Left cardiac atrium (tissue), 4 donors: Measurements from ENCODE around the gene SLC47A2. TPM values are rescaled to one million over a fixed set of nuclear protein-coding genes. Genes with fewer than 3 reads are reported as not detected.

Source experiments
- ATAC-seq, 2 donors: fragments of 200-7000 bp; cut with Tn5 transposase; one replicate each; pipeline ENCODE4 v1.9.1; 2020; ENCODE audit warnings: mild to moderate bottlenecking in 2 of 2, moderate library complexity in 2 of 2
- DNase-seq: peaks from one replicate; pipeline ENCODE4 v3.0.0-alpha.2; 2020
- intact Hi-C, 2 donors: fragments of 100-400 bp; cut with DNase I; formaldehyde crosslinking; loops; one replicate each; pipeline versions ENCODE4 v1.14.1 to v1.15.1; 2022 to 2023
- total RNA-seq, 2 donors: library from RNA; stranded (reverse); fragmentation: NEBNext Ultra II Directional; extraction: Animal tissue kit (Norgen Biotek cat#: 25700); gene quantifications; one replicate each; pipeline ENCODE4 v1.2.1, GENCODE V29; 2021
- donor health status: DM: no; HTN: yes; CAD: no.
- donor health status: DM: no; HTN: yes; CAD: no; lungs with severe emphysema.
- donor health status: DM: yes; HTN: yes; CAD: no.
- donor health status: Dilated cardiomyopathy.

SLC47A2 gene
- total RNA-seq, 2 donors from 2014 or later: not detected

GRCh38 chr17:19731626-19732025 lies 15.2 kb upstream of the SLC47A2 start:
- intact Hi-C loops: no loop called here
- ATAC-seq (no peak), DNase-seq (no peak)

DNA sequence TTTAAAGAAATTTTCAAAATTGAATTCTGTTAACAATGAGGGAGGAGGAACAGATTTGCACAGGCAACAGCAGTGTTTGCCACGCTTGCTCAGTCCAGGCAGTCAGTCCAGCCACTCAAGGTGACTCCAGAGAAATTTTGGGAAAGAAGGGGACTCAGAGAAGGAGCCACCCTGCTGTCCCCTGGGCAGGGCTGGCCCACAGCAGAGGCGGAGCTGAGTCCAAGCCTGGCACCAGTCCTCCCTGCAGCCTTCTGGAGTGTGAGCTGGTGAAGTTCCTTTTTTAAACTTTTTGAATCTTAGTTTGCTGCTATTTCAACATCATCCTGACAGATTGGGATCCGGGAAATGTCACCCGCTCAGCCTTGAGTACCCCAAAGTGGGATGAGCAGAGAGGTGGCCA lies 14.5 kb upstream of the SLC47A2 start:
- intact Hi-C loops: no loop called here
- no peak for DNase-seq
- ATAC-seq: no peak

DNA sequence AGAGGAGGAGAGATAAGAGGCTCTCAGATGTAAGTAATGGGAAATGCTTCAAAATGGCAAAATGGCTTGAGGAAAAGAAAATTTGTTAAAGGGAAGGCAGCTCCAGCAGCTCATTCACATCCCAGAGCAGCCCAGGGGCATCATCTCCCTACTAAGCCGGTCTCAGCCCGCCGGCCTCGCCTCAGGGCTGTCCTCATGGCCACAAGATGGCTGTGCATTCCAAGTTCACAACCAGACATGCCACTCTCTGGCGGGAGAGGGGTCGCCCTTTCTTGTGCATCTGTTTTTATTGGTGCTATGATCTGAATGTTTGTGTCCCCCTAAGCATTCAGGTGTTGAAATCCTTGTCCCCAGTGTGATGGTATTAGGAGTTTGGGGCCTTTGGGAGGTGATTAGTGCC lies 13.5 kb upstream of the SLC47A2 start:
- ATAC-seq: no peak
- intact Hi-C loops: no loop called here

DNA sequence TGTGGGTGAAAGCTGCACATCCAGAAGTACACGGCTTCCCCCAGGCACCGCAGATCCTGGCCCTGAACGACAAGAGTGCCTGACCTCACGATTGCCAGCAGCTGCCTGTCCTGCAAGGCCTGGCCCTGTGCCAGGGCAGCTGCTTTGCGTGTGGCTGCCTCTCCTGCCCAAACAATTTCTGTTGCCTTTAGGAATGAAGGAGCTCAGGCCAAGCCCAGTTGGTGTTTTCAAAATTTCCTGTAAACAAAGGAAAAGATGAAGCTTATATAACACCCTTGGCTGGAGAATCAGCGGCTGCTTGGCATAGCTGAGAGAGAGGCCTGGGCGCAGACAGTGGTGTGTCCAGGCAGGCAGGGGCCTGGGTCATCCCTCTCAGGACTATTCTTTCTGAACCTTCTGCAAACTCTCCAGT lies 11.7 kb upstream of the SLC47A2 start:
- DNase-seq: peak; percentile 87
- intact Hi-C loops: no loop called here
- peak; percentile 63 to 86 for ATAC-seq

More for the DNA sequence above, 13.5 kb upstream of the SLC47A2 start:
- DNase-seq: no peak

- ATAC-seq (peak; percentile 73 to 78), DNase-seq (peak; percentile 54)
- intact Hi-C loops: no loop called here
Measured at GRCh38 chr17:19727501-19728078, 11.2 kb upstream of the SLC47A2 start.

DNA sequence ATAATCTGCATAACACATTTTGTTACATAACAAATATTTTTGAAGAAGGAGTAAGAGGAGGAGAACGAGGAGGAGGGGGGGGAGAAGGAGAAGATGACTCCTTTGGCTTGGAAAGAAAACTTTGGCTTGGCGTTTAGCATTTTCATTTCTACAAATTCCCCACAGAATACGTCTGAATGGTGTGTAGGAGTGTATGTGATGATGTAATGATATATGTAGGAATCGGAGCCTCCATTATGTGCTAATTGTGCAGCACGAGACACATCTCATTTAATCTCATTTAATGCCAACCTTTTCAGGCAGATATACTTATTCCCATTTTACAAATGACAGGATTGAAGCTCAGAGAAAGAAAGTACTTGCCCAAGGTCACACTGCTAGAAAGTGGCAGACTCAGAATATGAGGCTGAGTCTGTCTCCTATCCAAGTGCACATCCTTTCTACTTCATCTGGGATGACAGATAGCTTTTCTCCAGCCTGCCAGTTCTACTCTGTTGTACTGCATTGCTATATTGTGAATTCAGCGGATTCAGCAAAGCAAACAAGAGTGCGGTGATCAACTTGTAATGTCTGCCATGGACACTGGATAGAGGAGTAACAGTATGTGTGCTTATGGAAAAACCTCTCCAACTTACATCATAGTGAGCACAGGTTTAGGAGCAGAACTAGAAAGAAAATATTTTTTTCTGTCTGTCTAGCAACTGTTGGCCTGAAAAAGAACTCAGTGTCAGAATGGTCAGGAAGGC lies 10.4 kb upstream of the SLC47A2 start:
- DNase-seq (no peak), ATAC-seq (peak in 1 of 2 donors; percentile 38)
- intact Hi-C loops: no loop called here

- intact Hi-C loops: no loop called here
- no peak for DNase-seq
- no peak for ATAC-seq
Measured at GRCh38 chr17:19725486-19725885, 9.1 kb upstream of the SLC47A2 start.

- peak; percentile 75 for DNase-seq
- peak; percentile 14 to 48 for ATAC-seq
Measured at GRCh38 chr17:19724501-19725420, 8.4 kb upstream of the SLC47A2 start.

DNA sequence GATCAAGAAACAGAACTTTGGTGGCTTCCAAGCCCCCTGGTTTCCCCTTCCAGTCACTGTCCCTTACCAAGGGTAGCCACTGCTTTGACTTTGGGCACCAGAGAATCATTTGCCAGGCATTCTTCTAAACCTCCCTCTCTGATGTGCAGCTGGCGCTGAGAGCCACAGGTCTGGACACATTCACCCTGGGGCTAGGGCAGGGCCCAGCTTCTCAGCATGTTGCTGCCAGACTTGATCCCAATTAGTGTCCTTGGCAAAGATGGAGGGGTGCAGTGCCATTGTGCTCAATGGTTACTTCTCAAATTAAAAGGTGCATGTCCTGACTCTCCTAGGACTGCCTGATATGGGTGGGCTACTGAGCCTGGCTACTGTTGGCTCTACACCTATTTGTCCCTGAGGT lies 7.6 kb upstream of the SLC47A2 start:
- DNase-seq (no peak), ATAC-seq (no peak)
- intact Hi-C loops: no loop called here

More at GRCh38 chr17:19724501-19725420, 8.4 kb upstream of the SLC47A2 start:
- intact Hi-C loops: no loop called here

DNA sequence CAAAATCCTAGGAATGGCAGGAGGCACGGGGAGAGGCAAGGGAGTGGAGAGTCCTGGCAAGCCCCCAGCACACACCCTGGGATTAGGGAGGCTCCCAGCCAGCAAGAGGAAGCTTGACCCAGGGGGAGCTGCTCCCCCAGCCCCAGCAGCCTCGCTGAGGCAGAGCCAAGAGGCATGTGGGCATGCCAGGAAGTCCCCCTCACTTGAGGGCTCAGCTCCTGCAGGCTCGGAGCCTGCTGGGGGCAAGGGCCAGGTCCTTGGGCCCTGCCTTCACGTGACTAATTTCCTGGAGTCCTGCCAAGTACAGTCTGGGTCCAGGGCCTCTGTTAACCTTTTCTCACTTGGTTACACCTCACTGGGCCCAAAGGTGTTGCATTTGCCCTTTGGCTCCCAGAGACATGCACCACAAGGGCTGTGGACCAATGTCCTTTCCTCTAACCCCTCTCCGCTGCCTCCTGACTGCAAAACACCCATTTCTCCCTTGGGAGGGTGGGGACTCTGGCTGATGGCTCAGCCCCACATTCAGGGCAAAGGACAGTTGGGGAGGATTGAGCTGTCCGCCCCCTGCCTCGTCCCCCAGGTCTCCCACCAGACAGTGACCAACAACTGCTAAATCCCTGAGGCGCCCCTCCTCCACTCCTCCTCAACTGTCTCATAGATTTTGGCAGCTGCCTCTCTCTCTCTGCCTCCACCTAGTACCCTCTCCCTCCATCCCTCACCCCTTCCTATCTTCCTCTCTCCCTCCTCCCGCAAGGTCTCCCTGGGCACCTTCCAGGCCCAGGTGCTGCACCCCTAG lies 4.4 kb upstream of the SLC47A2 start:
- peak in 1 of 2 donors; percentile 3 for ATAC-seq
- intact Hi-C loops: no loop called here
- DNase-seq: no peak

DNA sequence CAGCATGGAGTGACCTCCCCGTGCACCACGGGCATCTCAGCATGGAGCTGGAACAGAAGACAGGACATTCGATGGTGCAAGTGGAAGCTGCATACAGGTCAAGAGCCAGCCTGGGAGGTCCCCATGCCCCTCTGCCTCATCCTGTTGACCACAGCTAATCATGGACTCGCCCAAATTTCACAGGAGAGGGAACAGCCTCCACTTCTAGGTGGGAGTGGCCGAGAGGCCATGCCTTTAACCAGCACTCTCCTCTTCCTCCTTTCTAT lies 3.8 kb upstream of the SLC47A2 start:
- DNase-seq (no peak), ATAC-seq (no peak)
- intact Hi-C loops: no loop called here

DNA sequence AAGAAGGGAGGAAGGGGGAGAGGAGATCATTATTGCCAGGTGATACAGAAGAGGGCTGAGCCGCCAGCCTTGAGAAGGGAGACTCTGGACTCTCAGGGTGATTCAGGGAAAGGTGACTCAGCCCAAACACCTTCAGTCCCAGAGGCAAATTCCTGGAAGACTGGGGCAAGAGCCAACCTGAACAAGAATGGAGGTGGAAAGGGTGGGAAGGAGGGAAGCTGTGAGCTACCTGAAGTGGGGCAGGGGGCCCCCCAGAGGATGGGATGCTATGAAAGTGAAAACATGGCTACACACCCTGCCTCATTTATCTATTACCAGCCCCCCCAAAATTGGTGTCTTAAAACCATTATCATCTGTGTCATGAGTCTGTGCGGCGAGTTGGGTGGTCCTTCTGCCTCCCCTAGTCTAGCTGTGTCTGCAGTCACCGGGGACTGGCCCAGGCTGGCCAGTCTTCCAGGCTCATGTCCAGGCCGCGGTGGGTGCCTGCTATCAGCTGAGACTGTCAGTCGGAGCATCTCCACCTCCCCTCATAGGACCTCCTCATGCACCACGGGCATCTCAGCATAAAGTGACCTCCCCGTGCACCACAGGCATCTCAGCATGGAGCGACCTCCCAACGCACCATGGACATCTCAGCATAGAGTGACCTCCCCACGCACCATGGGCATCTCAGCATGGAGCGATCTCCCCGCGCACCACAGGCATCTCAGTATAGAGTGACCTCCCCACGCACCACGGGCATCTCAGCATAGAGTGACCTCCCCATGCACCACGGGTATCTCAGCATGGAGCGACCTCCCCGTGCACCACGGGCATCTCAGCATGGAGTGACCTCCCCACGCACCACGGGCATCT lies 3.2 kb upstream of the SLC47A2 start:
- no peak for DNase-seq
- peak in 1 of 2 donors; percentile 41 for ATAC-seq
- intact Hi-C loops: no loop called here

DNA sequence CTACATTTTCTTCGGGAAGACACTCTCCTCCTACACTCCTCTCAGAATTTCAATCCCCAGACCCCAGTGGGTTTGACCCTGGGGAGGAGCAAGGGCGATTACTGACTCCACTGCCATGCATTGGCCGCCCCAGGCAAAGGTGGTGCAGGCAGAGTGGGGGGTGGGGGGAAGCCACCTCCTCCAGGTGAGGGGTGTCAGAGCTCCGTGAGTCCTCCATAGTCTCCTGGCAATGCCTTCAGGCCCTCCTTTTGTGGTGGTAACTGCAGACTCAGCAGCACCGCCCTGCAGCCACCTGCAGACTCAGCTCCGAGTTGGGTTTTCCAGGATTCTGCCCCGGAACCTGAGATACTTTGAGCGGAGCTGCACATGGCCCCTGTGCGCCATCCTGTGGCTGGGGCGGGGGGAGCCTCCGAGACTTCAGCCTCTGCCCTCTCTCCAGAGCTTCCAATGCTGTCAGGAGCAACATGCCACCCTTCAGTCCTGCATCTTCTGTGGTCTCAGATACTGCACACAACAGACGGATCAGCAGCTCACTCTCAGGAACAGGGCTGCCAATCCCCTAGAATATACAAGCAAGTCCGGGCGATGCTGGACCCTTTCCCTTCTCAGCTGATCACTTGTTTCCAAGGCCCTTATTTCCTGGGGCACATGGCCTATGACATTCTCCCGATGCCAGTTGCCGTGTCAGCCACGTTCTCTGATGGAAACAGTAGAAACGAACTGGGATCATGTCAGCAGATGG lies 2.4 kb upstream of the SLC47A2 start:
- intact Hi-C loops: no loop called here
- ATAC-seq (no peak), DNase-seq (no peak)

DNA sequence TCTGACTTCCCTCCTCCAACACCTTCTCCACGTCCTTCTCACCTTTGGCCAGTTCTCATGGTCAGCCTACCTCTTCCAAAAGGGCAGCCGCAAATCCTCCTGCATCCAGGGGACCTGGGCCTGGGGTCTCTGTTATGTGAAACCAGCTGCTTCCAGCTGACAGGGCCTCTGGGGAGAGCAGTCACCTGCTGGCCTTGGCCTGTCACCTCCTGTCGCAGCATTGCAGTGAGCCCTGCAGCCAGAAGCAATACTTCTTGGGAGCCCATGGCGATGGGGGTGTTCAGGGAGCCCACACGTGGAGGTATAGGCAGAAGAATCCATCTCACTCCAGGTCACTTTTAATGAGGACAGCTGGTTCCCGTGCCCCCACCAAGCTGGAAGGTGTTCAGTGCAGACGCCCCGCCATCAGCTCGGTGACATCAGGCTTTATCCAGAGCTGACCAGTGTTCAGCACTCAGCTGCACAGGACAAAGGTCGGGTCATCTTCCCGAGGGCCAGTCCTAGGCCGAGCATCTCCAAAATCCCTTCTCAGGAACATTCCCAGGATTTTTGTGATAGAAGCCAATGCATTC lies 1.7 kb upstream of the SLC47A2 start:
- intact Hi-C loops: no loop called here
- no peak for DNase-seq
- no peak for ATAC-seq

GRCh38 chr17:19717411-19717908 lies 1.1 kb upstream of the SLC47A2 start:
- intact Hi-C loops: no loop called here
- DNase-seq (no peak), ATAC-seq (no peak)

GRCh38 chr17:19717031-19717360 lies 612 bp upstream of the SLC47A2 start:
- intact Hi-C loops: no loop called here
- no peak for ATAC-seq
- no peak for DNase-seq
